Measurements from ENCODE around the gene NUDT19. TPM values are rescaled to one million over a fixed set of nuclear protein-coding genes. Genes with fewer than 3 reads are reported as not detected.
"Not testable (repeated sequence)": the region's sequence is repeated elsewhere in the genome, so short reads cannot be mapped to it uniquely, and the experiment has no call there.

Gene NUDT19
- total and polyA plus RNA-seq, 7 donors = 6.1 to 10.7 (median 6.7) TPM

- intact Hi-C loops (cut with DNase I); H3K36me3 ChIP-seq; H3K4me3 ChIP-seq; H3K4me1 ChIP-seq; H3K9me3 ChIP-seq; DNase-seq; H3K27ac ChIP-seq: not testable (repeated sequence)
- 5 to 11% methylated on average over 2 of the region's 2 CpGs for WGBS, 2 donors
- H3K27me3 ChIP-seq = peaks cover 0 to 24% (median 6%) of the 10 kb centered on the region in 3 donors
Observed at GRCh38 chr19:32746631-32747196, 55.1 kb downstream of the NUDT19 start.

- Histone ChIP-seq H3K27ac (no peak overlapping the region), H3K27me3 (peaks cover 0 to 24% (median 6%) of the 10 kb centered on the region in 3 donors), H3K4me3 (no peak overlapping the region), H3K36me3 (no peaks in the 10 kb centered on the region), H3K9me3 (no peaks in the 10 kb centered on the region), H3K4me1 (no peaks in the 10 kb centered on the region)
- WGBS, 2 donors = 55 to 59% methylated on average over 5 of the region's 5 CpGs
- TF ChIP-seq EP300 (IDR thresholded peaks at IDR 0.05) = no peak
- no peak for TF ChIP-seq CTCF (IDR thresholded peaks at IDR 0.05)
- no peak for TF ChIP-seq POLR2AphosphoS5 (IDR thresholded peaks at IDR 0.05)
- no peak for TF ChIP-seq POLR2A (IDR thresholded peaks at IDR 0.05)
- no peak for DNase-seq
- intact Hi-C loops (cut with DNase I) = no loop called here
Observed at GRCh38 chr19:32748497-32748896, 56.9 kb downstream of the NUDT19 start.

- no peak for TF ChIP-seq EP300 (IDR thresholded peaks at IDR 0.05)
- TF ChIP-seq POLR2A (IDR thresholded peaks at IDR 0.05) = no peak
- no peak for TF ChIP-seq CTCF (IDR thresholded peaks at IDR 0.05)
- no peak for TF ChIP-seq POLR2AphosphoS5 (IDR thresholded peaks at IDR 0.05)
- DNase-seq = no peak
- H3K27ac ChIP-seq = no peak overlapping the region
- intact Hi-C loops (cut with DNase I) = no loop called here
- peaks cover 0 to 24% (median 6%) of the 10 kb centered on the region in 3 donors for H3K27me3 ChIP-seq
- H3K9me3 ChIP-seq = no peaks in the 10 kb centered on the region
- no peaks in the 10 kb centered on the region for H3K4me1 ChIP-seq
- no peaks in the 10 kb centered on the region for H3K36me3 ChIP-seq
- WGBS, 2 donors = 67 to 69% methylated on average over 3 of the region's 3 CpGs
- H3K4me3 ChIP-seq = no peak overlapping the region
Observed at GRCh38 chr19:32748948-32749347, 57.3 kb downstream of the NUDT19 start.

GRCh38 chr19:32749361-32749760 lies 57.7 kb downstream of the NUDT19 start:
- DNase-seq = no peak
- Histone ChIP-seq H3K36me3 (no peaks in the 10 kb centered on the region), H3K27me3 (peaks cover 0 to 24% (median 6%) of the 10 kb centered on the region in 3 donors), H3K4me3 (no peak overlapping the region), H3K4me1 (no peaks in the 10 kb centered on the region), H3K27ac (no peak overlapping the region), H3K9me3 (no peaks in the 10 kb centered on the region)
- intact Hi-C loops (cut with DNase I) = no loop called here
- 78 to 84% methylated on average over 6 of the region's 6 CpGs for WGBS, 2 donors
- no peak for TF ChIP-seq EP300 (IDR thresholded peaks at IDR 0.05)
- no peak for TF ChIP-seq POLR2AphosphoS5 (IDR thresholded peaks at IDR 0.05)
- TF ChIP-seq CTCF (IDR thresholded peaks at IDR 0.05) = no peak
- no peak for TF ChIP-seq POLR2A (IDR thresholded peaks at IDR 0.05)

- peaks cover 0 to 24% (median 6%) of the 10 kb centered on the region in 3 donors for H3K27me3 ChIP-seq
- 39 to 53% methylated on average over 4 of the region's 4 CpGs for WGBS, 2 donors
Observed at GRCh38 chr19:32750441-32751055, 58.9 kb downstream of the NUDT19 start.

More at GRCh38 chr19:32750441-32751055, 58.9 kb downstream of the NUDT19 start:
- no peaks in the 10 kb centered on the region for H3K9me3 ChIP-seq
- H3K27ac ChIP-seq = no peak overlapping the region
- intact Hi-C loops (cut with DNase I) = no loop called here
- TF ChIP-seq EP300 (IDR thresholded peaks at IDR 0.05) = no peak
- TF ChIP-seq CTCF (IDR thresholded peaks at IDR 0.05) = no peak
- TF ChIP-seq POLR2A (IDR thresholded peaks at IDR 0.05) = no peak
- no peak for TF ChIP-seq POLR2AphosphoS5 (IDR thresholded peaks at IDR 0.05)
- H3K36me3 ChIP-seq = no peaks in the 10 kb centered on the region
- no peak for DNase-seq
- H3K4me1 ChIP-seq = no peaks in the 10 kb centered on the region
- no peak overlapping the region for H3K4me3 ChIP-seq
